Skeletal muscle tissue (tissue), 4 donors: ENCODE measurements around the gene LIMK1. TPM values are rescaled to one million over a fixed set of nuclear protein-coding genes. Genes with fewer than 3 reads are reported as not detected.
"Not testable (repeated sequence)": the region's sequence is repeated elsewhere in the genome, so short reads cannot be mapped to it uniquely, and the experiment has no call there.

Experiments
- H3K27ac ChIP-seq: one replicate; pipeline ENCODE4 v1.7.0; 2013; ENCODE audit warnings: mild to moderate bottlenecking, low read depth, low read length, inconsistent platforms
- H3K27me3 ChIP-seq, 3 donors: one replicate each; pipeline ENCODE4 v1.7.0; 2013; ENCODE audit warnings: low read length in 3 of 3; ENCODE audit not compliant: control insufficient read depth in 3 of 3, insufficient read depth in 3 of 3
- H3K36me3 ChIP-seq, 3 donors: one replicate each; pipeline ENCODE4 v1.7.0; 2013; ENCODE audit warnings: low read length in 3 of 3; ENCODE audit not compliant: control insufficient read depth in 3 of 3, insufficient read depth in 3 of 3
- H3K4me1 ChIP-seq, 3 donors: one replicate each; pipeline ENCODE4 v1.7.0; 2013; ENCODE audit warnings: low read length in 3 of 3, mild to moderate bottlenecking in 3 of 3; ENCODE audit not compliant: control insufficient read depth in 3 of 3, insufficient read depth in 3 of 3
- H3K4me3 ChIP-seq, 3 donors: one replicate each; pipeline ENCODE4 v1.7.0; 2013; ENCODE audit warnings: low read length in 3 of 3
- H3K9ac ChIP-seq, 3 donors: one replicate each; pipeline ENCODE4 v1.7.0; 2013; ENCODE audit warnings: low read length in 3 of 3, mild to moderate bottlenecking in 3 of 3, moderate library complexity in 2 of 3, low read depth in 1 of 3
- H3K9me3 ChIP-seq, 3 donors: one replicate each; pipeline ENCODE4 v1.7.0; 2013; ENCODE audit warnings: low read length in 3 of 3; ENCODE audit not compliant: control insufficient read depth in 3 of 3
- total RNA-seq: library from RNA; depleted of rRNA; stranded (reverse); fragments of >200 nt; gene quantifications from one replicate; pipeline ENCODE4 v1.2.3, GENCODE V29; 2014
- donor health status: Osteomylitis.

LIMK1 gene
- total RNA-seq, 1 donor from 2014 or later, result 4.7 TPM

- H3K27me3 ChIP-seq, result no peaks in the 10 kb centered on the region
- H3K4me1 ChIP-seq, result peaks cover 0 to 8% (median 5%) of the 10 kb centered on the region in 3 donors
- H3K9ac ChIP-seq, result no peak overlapping the region
- no peaks in the 10 kb centered on the region for H3K9me3 ChIP-seq
- no peak overlapping the region for H3K4me3 ChIP-seq
- no peaks in the 10 kb centered on the region for H3K36me3 ChIP-seq
- no peak overlapping the region for H3K27ac ChIP-seq
These were observed 59.8 kb downstream of the LIMK1 start for GRCh38 chr7:74143383-74143782.

GRCh38 chr7:74148491-74148890 is 64.9 kb downstream of the LIMK1 start:
- H3K27ac ChIP-seq, result no peak overlapping the region
- no peak overlapping the region for H3K4me3 ChIP-seq
- no peaks in the 10 kb centered on the region for H3K36me3 ChIP-seq
- H3K9ac ChIP-seq, result no peak overlapping the region
- no peaks in the 10 kb centered on the region for H3K4me1 ChIP-seq
- no peaks in the 10 kb centered on the region for H3K27me3 ChIP-seq
- no peaks in the 10 kb centered on the region for H3K9me3 ChIP-seq

GRCh38 chr7:74149071-74149470 is 65.5 kb downstream of the LIMK1 start:
- no peak overlapping the region for H3K27ac ChIP-seq
- H3K4me1 ChIP-seq, result no peaks in the 10 kb centered on the region
- no peak overlapping the region for H3K9ac ChIP-seq
- H3K9me3 ChIP-seq, result no peaks in the 10 kb centered on the region
- no peaks in the 10 kb centered on the region for H3K27me3 ChIP-seq
- H3K36me3 ChIP-seq, result no peaks in the 10 kb centered on the region
- no peak overlapping the region for H3K4me3 ChIP-seq

GRCh38 chr7:74149603-74150002 is 66.0 kb downstream of the LIMK1 start:
- Histone ChIP-seq H3K27me3 (no peaks in the 10 kb centered on the region), H3K9me3 (no peaks in the 10 kb centered on the region), H3K36me3 (no peaks in the 10 kb centered on the region), H3K9ac (no peak overlapping the region), H3K4me3 (no peak overlapping the region), H3K27ac (no peak overlapping the region), H3K4me1 (no peaks in the 10 kb centered on the region)

GRCh38 chr7:74153736-74154135 is 70.1 kb downstream of the LIMK1 start:
- Histone ChIP-seq H3K27me3 (no peaks in the 10 kb centered on the region), H3K9ac (no peak overlapping the region), H3K36me3 (no peaks in the 10 kb centered on the region), H3K4me1 (no peaks in the 10 kb centered on the region), H3K27ac (no peak overlapping the region), H3K9me3 (no peaks in the 10 kb centered on the region), H3K4me3 (no peak overlapping the region)

- H3K9ac ChIP-seq, result no peak overlapping the region
- no peaks in the 10 kb centered on the region for H3K27me3 ChIP-seq
- no peak overlapping the region for H3K4me3 ChIP-seq
- no peaks in the 10 kb centered on the region for H3K9me3 ChIP-seq
- H3K36me3 ChIP-seq, result no peaks in the 10 kb centered on the region
- H3K27ac ChIP-seq, result no peak overlapping the region
- no peaks in the 10 kb centered on the region for H3K4me1 ChIP-seq
These were observed 72.3 kb downstream of the LIMK1 start for GRCh38 chr7:74155810-74156395.

GRCh38 chr7:74157605-74158004 is 74.0 kb downstream of the LIMK1 start:
- no peaks in the 10 kb centered on the region for H3K9me3 ChIP-seq
- no peaks in the 10 kb centered on the region for H3K4me1 ChIP-seq
- no peaks in the 10 kb centered on the region for H3K27me3 ChIP-seq
- no peak overlapping the region for H3K4me3 ChIP-seq
- H3K36me3 ChIP-seq, result no peaks in the 10 kb centered on the region
- H3K9ac ChIP-seq, result no peak overlapping the region
- no peak overlapping the region for H3K27ac ChIP-seq

GRCh38 chr7:74164985-74165456 is 81.4 kb downstream of the LIMK1 start:
- no peaks in the 10 kb centered on the region for H3K27me3 ChIP-seq
- peaks cover 0 to 4% (median 0%) of the 10 kb centered on the region in 3 donors for H3K4me1 ChIP-seq
- no peak overlapping the region for H3K9ac ChIP-seq
- no peaks in the 10 kb centered on the region for H3K9me3 ChIP-seq
- H3K36me3 ChIP-seq, result no peaks in the 10 kb centered on the region
- no peak overlapping the region for H3K4me3 ChIP-seq
- no peak overlapping the region for H3K27ac ChIP-seq

- Histone ChIP-seq H3K4me3 (no peak overlapping the region), H3K9ac (no peak overlapping the region), H3K27me3 (no peaks in the 10 kb centered on the region), H3K36me3 (no peaks in the 10 kb centered on the region), H3K27ac (no peak overlapping the region), H3K9me3 (no peaks in the 10 kb centered on the region), H3K4me1 (peaks cover 0 to 4% (median 0%) of the 10 kb centered on the region in 3 donors)
These were observed 82.4 kb downstream of the LIMK1 start for GRCh38 chr7:74165867-74166593.

- H3K36me3 ChIP-seq, H3K9me3 ChIP-seq, H3K9ac ChIP-seq, H3K4me1 ChIP-seq, H3K27ac ChIP-seq, H3K4me3 ChIP-seq, H3K27me3 ChIP-seq: not testable (repeated sequence)
These were observed 83.7 kb downstream of the LIMK1 start for GRCh38 chr7:74167324-74167723.
